Nephron progenitor cell (in vitro differentiated cells): ENCODE results near the gene THUMPD2.

Experiments
- DNase-seq: peaks from one replicate; pipeline ENCODE4 v3.0.0; 2021
- H3K27ac Mint-ChIP-seq: 2 replicates; pipeline ENCODE4 v1.8.0; 2021; ENCODE audit warnings: mild to moderate bottlenecking, moderate library complexity, mixed read lengths
- H3K27me3 Mint-ChIP-seq: 2 replicates; pipeline ENCODE4 v1.8.0; 2021; ENCODE audit warnings: mild to moderate bottlenecking, low read depth, mixed read lengths; ENCODE audit not compliant: poor library complexity
- H3K36me3 Mint-ChIP-seq: 2 replicates; pipeline ENCODE4 v1.8.0; 2021; ENCODE audit warnings: low read depth, mixed read lengths
- H3K4me1 Mint-ChIP-seq: 2 replicates; pipeline ENCODE4 v1.8.0; 2021; ENCODE audit warnings: mixed read lengths
- H3K4me3 Mint-ChIP-seq: 2 replicates; pipeline ENCODE4 v1.8.0; 2021; ENCODE audit warnings: mild to moderate bottlenecking, moderate library complexity, mixed read lengths
- H3K9me3 Mint-ChIP-seq: 2 replicates; pipeline ENCODE4 v1.8.0; 2021; ENCODE audit warnings: mild to moderate bottlenecking, moderate library complexity, mixed read lengths
- TF ChIP-seq, protein P1 (sequence below): fragments of 200-600 bp; sonication (generic); IDR thresholded peaks from 2 replicates; pipeline ENCODE4 v1.5.0; 2021; ENCODE audit warnings: antibody characterized with exemption

The THUMPD2 gene

DNA sequence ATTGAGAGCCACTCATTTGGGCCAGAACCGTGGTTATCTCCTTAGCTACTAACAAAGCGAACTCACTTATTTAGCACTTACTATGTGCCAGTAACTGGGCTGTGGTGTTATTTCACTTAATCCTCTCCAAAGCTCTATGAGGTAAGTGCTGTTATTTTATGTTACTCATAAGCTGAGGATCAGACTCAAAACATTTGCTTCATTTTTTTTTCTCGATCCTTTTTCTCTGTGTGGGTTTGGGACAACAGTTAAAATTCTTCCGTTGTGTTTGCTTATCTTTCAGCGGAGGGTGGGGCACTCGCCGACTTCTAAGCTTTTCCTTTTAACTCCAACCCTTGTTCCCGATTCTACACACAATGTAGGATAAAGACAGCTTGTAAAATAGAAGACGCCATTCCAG lies 60.6 kb downstream of the THUMPD2 start:
- Mint-ChIP-seq H3K4me3 (no peak overlapping the region), H3K4me1 (peaks cover 2% of the 10 kb centered on the region), H3K27me3 (no peaks in the 10 kb centered on the region), H3K36me3 (peaks cover 9% of the 10 kb centered on the region), H3K27ac (no peak overlapping the region), H3K9me3 (no peaks in the 10 kb centered on the region)
- TF ChIP-seq, protein P1, sequence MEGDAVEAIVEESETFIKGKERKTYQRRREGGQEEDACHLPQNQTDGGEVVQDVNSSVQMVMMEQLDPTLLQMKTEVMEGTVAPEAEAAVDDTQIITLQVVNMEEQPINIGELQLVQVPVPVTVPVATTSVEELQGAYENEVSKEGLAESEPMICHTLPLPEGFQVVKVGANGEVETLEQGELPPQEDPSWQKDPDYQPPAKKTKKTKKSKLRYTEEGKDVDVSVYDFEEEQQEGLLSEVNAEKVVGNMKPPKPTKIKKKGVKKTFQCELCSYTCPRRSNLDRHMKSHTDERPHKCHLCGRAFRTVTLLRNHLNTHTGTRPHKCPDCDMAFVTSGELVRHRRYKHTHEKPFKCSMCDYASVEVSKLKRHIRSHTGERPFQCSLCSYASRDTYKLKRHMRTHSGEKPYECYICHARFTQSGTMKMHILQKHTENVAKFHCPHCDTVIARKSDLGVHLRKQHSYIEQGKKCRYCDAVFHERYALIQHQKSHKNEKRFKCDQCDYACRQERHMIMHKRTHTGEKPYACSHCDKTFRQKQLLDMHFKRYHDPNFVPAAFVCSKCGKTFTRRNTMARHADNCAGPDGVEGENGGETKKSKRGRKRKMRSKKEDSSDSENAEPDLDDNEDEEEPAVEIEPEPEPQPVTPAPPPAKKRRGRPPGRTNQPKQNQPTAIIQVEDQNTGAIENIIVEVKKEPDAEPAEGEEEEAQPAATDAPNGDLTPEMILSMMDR, result no peak
- DNase-seq, result no peak

DNA sequence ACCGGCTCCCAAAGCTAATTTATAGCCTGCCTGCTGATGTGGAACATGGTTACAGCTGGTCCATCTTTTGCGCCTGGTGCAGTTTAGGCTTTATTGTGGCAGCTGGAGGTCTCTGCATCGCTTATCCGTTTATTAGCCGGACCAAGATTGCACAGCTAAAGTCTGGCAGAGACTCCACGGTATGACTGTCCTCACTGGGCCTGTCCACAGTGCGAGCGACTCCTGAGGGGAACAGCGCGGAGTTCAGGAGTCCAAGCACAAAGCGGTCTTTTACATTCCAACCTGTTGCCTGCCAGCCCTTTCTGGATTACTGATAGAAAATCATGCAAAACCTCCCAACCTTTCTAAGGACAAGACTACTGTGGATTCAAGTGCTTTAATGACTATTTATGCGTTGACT lies 62.0 kb downstream of the THUMPD2 start:
- TF ChIP-seq, protein P1, result no peak
- Mint-ChIP-seq H3K27ac (no peak overlapping the region), H3K9me3 (no peaks in the 10 kb centered on the region), H3K4me1 (no peaks in the 10 kb centered on the region), H3K36me3 (peaks cover 16% of the 10 kb centered on the region), H3K4me3 (no peak overlapping the region), H3K27me3 (no peaks in the 10 kb centered on the region)
- no peak for DNase-seq

DNA sequence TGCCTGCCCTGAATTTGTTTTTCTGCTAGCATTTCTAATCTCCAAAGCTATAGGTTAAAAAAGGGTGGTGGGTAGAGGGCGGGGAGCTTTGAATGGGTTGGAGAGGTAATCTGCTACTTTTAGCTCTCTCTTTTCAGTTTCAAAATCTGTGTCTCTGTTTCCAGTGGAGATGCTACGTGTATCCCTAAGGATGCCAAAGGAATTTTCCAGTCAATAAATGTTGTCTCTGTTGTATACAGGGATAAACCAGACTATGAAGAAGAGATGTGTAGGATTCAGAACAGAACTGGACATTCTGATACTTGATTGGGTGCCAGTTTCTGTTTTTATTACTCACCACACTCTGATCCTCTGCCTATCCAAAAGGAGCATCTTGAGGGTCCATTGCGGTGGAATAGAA lies 63.2 kb downstream of the THUMPD2 start:
- Mint-ChIP-seq H3K4me1 (no peaks in the 10 kb centered on the region), H3K36me3 (peaks cover 16% of the 10 kb centered on the region), H3K27ac (no peak overlapping the region), H3K9me3 (no peaks in the 10 kb centered on the region), H3K4me3 (no peak overlapping the region), H3K27me3 (no peaks in the 10 kb centered on the region)
- TF ChIP-seq, protein P1, result no peak
- no peak for DNase-seq

DNA sequence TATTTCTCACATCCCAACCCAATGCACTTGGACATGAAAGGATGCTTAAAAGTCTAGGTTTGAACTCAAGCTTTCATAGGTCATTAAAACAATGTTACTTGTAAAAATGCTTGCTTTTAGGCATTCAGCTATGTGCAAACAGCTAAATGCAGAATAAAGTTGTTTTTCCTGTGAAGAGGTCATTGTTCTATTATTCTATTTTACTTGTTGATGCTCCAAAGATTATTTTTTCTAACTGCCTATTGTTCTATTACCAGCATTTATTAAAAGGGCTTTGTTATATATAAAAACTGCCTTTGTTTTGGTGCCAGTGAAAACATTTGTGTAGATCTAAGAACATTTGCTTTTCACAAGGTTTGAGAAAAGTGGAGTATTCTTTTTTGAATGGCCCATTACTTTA lies 64.0 kb downstream of the THUMPD2 start:
- Mint-ChIP-seq H3K9me3 (no peaks in the 10 kb centered on the region), H3K36me3 (peaks cover 19% of the 10 kb centered on the region), H3K27ac (no peak overlapping the region), H3K4me1 (no peaks in the 10 kb centered on the region), H3K27me3 (no peaks in the 10 kb centered on the region), H3K4me3 (no peak overlapping the region)
- TF ChIP-seq, protein P1, result no peak
- no peak for DNase-seq

DNA sequence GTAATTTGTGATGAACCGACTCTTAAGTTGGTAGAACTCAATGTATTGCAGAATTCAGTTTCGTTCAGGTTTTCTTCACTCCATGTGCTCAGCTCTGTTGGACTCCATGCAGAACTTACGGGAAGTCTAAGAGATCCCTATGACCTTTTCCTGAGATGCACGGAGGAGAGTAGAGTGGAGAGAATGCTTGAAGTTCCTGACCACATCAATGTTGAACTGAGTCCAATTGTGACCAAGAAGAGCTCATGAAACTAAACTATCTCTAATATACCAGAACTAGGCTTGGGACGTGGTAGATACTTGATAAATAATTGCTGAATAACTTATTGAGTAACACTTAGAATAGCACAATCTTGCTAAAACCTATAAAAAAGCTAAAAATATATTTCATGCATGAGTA lies 66.1 kb downstream of the THUMPD2 start:
- Mint-ChIP-seq H3K27me3 (no peaks in the 10 kb centered on the region), H3K4me3 (no peak overlapping the region), H3K36me3 (peaks cover 37% of the 10 kb centered on the region), H3K27ac (no peak overlapping the region), H3K9me3 (peaks cover 3% of the 10 kb centered on the region), H3K4me1 (no peaks in the 10 kb centered on the region)
- no peak for DNase-seq
- TF ChIP-seq, protein P1, result no peak

DNA sequence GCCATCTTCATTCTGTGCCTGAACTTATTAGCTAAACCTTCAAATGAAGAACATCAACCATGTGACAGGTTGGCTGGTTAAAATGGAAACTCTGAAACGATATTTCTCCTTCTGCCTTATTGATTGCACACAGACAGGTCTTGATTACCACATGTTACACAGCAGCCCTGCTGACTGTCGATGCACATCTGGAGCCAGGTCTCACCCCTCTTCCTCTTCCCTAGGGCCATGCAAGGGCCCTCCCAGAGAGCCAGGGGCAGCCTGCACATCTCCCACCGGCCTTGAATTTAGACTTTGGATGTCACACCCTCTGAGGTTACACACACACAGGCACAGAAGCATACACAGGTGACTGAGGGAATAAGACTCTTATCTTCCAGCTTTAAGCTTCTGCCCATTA lies 68.3 kb downstream of the THUMPD2 start:
- Mint-ChIP-seq H3K9me3 (peaks cover 6% of the 10 kb centered on the region), H3K27ac (no peak overlapping the region), H3K4me1 (no peaks in the 10 kb centered on the region), H3K36me3 (peaks cover 49% of the 10 kb centered on the region), H3K27me3 (no peaks in the 10 kb centered on the region), H3K4me3 (no peak overlapping the region)
- TF ChIP-seq, protein P1, result no peak
- DNase-seq, result no peak
